CD1c-positive myeloid dendritic cell (primary cell): Measurements from ENCODE around the gene PGRMC1.
A peak's percentile ranks its signal among the peaks of the same experiment; 100 is the strongest.
"Not testable (repeated sequence)": the region's sequence is repeated elsewhere in the genome, so short reads cannot be mapped to it uniquely, and the experiment has no call there.

Source experiments
- DNase-seq: peaks from one replicate; pipeline ENCODE4 v3.0.0-alpha.2; 2016; ENCODE audit errors: extremely low spot score

Gene PGRMC1

DNA sequence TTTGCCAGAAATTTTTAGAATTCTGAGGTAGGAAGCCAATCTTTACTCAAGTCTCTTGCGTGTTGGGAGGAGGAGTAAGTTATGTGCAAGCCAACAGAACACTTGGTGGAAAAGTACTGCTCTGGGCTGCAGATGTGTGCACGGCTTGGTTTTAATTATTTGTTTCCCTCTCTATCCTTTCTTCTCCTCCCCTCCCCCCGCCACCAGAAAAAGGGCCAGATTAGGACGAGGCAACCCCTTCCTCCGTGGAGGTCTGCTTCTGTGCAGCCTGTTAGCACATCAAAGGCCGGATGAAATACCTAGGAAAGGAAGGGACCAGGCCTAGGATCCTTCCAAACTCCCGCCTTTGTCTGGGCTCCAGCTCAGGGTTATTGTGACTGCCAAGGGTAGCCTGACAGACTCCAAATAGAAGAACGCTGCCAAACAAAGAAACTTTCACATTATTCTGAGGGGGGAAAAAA, 1.0 kb upstream of the PGRMC1 start:
- no peak for DNase-seq

DNA sequence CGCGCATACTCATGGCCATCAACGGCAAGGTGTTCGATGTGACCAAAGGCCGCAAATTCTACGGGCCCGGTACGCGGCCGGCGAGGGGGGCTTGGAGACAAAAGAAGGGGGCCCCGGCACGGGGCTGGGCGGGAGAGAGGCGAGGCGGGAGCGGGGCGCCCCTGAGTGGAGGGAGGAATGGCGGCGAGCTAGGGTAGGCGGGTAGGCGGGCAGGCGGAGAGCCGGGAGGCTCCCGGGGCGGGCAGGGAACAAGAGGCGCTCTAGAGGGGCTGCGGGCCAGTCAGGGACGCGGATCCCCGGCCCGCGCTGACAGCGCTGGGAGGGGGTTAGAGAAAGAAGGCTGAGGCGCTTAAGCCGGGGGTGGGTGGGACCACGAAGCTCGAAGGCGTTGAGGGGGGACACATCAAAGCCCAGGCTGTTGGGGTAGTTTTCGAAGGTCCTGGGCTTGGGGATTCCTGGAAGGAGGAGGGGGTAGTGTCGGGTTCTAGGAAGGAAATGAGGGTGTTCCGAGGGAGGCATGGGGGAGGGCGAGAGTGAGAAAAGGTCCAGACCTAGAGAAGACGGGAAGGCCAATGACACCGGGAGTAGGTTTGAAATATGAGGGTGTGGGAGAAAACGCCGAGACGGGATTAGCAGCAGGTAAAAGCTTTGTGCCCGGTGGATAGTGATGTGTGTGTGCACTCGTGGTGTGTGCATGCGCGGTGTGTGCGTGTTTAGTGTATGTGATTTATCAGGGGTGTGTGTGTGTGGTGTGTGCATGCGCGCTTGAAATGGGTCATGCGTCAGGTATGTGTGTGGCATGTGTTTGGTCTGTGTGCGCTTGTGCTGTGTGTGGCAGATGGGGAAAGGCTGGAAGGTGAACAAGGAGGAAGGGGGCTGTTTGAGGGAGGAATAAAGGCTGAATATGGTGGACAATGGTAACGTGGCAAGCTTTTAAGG, 807 bp downstream of the PGRMC1 start:
- DNase-seq, result no peak

DNA sequence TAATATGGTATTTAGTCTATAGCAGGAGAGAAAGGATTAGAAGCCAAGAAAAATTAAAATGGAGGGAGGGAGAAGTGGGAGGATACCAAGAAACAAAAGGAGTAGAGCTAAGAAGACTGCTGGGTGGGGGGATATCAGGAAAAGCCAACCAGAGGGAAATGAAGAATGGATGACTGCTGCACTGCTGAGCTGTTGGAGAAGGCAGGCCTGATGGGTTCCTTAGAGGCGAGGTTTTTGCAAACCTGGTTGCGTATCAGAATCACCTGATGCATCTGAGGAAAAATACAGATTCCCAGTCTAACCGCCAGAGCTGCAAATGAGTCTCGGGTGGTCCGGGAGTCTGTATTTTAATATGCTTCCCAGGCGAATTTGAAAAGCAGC, 1.5 kb downstream of the PGRMC1 start:
- no peak for DNase-seq

DNA sequence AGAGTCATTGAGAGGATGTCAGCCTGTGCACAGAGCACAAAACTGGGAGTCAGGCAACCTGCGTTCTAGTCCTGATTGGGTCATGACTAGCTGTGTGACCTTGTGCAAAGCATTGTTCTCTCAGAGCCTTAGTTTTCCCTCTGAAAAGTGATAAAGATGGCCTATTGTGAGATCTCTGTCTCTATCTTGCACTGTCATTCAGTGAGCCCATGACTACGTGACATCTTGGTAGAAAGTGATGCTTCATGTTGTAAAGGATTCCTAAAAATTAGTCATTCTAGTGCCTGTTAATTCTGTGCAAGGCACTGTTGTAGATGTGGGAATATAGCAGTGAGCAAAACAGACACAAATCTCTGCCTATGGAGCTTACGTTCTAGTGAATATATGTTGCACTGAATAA, 2.5 kb downstream of the PGRMC1 start:
- no peak for DNase-seq

DNA sequence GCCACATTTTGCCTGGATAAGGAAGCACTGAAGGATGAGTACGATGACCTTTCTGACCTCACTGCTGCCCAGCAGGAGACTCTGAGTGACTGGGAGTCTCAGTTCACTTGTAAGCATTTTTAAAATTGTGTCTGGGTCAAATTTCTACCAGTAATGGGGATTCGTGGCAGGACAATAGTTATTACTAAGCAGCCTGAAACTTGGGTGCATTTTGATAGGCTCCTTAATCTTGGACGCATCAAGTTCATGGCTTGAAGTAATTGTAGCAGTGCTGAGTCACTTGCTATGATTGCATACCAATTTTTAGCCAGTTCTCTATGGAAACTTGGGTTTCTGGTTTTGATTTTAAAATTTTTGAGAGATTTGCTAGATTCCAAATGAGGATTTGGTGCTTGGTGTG, 4.3 kb downstream of the PGRMC1 start:
- DNase-seq, result no peak

DNA sequence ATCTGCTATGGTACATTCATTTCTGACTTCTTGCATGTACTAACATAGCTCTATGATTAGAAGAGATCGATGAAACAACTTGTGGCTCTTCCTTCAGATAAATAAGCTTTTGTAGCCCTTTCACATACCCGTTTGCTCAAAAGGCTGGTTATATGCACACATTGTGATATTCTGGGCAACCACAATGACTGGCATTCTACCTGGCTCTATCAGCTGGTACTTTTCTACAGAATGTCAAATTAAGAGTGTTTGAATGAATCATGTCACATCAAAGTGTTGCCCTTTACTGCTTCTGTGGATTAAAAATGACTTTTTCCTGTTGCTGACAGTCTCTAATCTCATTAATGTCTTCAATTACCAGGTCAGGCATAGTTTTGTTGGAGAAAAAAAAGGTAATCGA, 11.6 kb downstream of the PGRMC1 start:
- no peak for DNase-seq

DNA sequence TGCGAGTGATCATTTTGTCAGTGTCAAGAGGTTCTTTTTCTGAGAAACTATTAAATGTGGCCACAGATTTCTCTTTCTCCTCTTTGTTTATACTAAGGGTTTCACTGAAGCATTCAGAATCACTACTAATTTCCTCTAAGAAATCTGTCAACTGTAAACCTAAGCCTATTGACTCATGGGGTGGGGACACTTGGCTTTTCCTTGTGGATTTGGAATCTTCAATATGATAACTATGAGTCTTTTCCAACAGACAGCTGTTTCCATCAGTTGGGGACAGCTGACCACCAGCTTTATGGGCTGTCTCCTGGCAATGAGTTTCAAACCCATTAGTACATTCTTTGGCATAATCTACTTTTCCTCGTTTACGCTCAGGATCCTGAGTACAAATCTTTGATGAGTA, 13.8 kb downstream of the PGRMC1 start:
- no peak for DNase-seq

DNA sequence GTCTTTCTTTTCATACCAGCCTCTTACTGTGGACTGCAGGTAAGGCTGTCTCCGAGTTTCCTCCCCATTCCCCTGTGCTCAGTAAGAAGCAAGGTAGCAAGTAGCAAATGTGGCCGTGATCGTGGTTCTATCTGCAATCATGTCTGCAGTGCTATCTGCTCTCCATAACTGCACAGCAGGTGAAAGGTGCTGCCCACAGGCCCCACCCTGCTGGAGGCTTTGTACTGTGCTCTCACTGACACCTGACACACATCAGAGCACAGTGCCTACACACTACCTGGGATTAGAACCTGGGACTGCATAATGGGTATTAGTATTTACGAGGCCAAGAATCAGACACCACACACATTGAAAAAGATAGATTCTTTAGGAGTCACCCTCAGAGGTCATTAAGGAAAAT, 15.3 kb downstream of the PGRMC1 start:
- no peak for DNase-seq

DNA sequence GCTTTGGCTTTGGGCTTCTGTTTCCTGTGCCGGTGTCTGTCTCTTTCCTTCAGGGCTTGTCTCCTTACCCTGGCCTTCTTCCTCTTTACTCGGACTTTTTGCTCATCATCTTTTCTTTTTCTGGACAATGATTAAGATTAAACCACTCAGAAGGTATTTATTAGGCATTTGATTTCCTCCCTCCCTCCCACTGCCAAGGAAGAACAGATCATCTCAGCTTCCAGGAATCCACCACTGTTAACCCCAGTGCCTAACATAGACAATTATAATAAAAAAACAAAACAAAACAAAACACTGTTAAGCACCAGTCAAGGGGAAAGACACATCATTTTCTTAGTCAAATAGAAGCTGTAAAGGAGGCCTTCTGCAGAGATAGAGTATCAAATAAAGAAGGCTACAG, 16.6 kb downstream of the PGRMC1 start:
- DNase-seq, result no peak

DNA sequence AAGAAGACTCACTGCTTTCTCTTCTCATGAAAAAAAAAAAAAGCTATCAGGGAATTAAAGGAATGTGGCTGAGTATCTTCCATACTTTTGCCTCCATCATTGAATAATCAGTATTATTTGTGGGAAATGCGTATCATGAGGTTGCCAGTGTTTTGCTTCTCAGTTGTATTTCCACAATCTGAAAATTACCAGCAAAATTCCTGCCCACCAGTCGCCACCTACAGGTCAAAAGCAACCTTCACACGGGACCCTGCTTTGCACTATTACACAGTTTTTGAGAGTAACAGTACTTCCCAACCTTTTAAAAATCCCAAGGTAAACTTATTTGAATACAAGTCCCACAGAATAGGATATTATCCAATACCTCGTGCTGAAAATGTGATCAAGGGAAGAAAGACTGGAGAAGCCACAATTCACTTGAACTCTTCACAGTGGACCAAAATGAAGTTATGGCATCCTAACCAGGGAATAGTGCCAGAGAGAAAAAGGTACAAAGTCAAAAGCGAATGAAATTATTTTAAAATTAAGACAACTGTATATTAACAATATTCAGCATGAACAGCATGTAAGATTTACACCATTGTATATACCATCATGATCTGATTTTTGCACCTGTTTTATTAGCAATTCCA, 30.4 kb downstream of the PGRMC1 start:
- DNase-seq, result peak; percentile 25

DNA sequence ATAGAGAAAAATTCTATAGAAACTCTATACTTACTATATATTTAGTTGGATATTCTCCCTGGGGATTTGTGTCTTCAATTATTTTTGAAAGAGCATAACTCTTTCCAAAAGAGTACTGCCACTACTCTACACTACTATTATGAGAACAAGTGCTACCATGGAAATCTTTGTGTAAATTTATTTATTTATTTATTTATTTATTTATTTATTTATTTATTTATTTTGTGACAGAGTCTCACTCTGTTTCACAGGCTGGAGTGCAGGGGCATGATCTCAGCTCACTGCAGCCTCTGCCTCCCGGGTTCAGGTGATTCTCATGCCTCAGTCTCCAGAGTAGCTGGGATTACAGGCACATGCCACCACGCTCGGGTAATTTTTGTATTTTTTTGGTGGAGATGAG, 31.0 kb downstream of the PGRMC1 start:
- not testable (repeated sequence) for DNase-seq

DNA sequence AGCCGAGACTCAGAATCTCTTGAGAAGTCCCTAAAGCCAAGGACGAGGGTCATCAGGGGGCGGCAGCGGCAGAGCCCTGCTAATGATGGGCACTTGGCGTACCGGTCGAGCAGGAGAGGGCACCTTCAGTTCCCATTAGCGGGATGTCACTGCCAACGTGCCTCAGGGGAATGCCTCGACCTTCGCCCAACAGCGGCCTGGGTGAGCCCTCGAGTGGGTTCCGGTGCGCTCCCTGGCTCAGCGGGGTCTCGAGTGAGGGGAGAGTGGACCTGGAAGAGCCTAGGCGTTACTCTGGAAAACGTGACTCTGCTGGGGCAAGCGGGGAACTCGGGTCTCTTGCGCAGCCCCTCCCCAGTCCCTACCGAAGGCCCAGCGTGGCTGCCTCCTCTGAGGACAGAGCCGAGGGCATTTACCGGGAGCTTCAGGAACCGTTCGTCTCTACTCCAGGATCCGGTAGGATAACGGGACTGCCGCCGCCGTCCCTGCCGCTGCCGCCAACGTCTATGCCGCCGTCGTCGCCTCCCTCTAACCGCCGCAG, 36.9 kb downstream of the PGRMC1 start:
- no peak for DNase-seq

DNA sequence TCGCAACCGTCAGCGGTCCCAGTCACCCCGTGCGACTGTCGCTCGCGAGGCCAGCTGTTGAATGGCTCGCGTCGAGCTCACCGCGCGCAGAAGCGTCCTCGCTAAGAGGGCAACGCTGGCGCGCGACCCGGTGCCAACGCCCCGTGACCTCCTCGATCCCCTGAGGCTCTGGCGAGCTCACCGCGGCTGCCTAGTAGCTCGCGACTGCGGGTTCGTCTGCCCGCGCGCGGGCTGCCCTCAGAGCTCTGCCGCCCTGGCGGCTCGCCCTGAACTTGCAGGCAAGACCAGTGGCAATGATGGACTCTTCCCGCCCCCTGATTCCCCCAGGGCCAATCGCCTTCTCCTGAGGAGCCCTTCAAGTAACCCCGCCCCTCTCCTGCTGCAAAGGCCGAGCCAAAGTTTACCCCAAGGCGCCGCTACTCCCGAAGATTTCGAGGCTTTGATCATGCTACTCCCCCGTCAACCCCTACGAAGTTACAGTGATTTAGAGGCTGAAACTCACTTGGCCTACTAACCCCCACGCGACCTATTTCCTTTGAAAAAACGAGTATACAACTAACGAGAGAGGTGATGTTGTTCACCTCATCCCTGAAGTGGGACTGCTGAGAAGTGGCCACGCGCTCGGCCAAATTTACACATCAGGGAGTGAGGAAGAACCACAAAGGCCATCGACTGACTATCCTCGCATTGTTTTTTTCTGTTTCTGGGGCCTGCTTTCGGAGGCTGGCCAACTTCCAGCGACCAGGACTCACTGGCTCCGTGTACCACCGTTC, 37.5 kb downstream of the PGRMC1 start:
- peak; percentile 41 for DNase-seq

DNA sequence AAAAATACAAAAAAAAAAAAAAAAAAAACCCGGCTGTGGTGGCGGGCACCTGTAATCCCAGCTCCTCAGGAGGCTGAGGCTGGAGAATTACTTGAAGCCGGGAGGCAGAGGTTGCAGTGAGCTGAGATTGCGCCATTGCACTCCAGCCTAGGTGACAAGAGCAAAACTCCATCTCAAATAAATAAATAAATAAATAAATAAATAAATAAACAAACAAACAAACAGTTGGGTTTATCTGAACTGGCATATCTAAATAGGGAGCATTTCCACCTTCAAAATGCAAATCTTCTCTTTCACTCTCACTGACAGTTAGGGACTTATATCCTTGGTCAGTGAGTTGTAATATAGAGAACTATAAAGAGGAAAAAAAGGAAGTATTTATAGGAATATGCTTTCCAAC, 46.3 kb downstream of the PGRMC1 start:
- not testable (repeated sequence) for DNase-seq

DNA sequence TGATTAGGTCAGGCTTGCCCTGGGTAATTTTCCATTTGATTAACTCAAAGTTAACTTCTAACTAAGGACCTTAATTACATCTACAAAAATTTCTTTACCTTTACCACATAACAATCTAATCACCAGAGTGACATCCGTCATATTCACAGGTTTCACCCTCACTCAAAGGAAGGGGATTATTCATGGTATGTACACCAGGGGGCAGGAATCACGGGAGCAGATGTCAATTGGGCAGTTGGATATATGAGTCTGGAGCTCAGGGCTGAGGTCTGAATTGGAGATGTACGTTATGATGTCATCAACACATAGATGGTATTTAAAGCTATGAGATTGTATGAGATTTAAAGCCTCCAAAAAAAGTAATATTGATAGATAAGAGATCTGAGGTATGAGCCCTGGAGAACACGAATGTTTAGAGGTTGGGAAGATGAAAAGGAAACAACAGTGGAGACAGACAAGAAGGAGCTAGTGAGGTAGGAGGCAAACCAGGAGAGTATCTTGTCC, 52.9 kb downstream of the PGRMC1 start:
- DNase-seq, result no peak

DNA sequence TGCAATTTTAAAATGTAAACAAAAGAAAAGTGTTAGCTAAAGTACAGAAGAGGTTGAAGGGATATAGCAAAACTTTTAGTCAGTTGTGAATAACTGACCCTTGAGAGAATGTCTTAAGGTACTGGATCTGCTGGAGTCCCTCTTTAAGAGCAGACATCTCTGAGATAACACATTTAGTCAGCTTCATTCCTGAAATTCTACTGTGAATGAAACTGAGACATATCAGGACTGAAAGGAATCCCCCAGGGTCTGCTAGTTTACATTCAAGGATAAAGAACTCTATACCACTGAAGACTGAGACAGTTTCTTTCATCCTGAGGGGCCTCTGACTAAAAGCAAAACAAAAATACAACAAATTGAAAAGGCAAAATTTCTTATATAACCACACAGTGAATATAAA, 54.4 kb downstream of the PGRMC1 start:
- DNase-seq, result no peak

DNA sequence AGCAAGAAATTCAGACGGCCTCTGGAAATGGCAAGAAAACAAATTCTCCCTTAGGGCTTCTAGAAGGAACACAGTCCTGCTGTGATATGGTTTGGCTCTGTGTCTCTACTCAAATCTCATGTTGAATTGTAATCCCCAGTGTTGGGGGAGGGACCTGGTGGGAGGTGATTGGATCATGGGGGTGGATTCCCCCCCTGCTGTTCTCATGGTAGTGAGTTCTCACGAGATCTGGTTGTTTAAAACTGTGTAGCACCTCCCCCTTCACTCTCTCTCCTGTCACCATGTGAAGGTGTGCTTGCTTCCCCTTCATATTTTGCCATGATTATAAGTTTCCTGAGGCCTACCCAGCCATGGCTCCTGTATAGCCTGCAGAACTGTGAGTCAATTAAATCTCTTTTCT, 55.2 kb downstream of the PGRMC1 start:
- not testable (repeated sequence) for DNase-seq

DNA sequence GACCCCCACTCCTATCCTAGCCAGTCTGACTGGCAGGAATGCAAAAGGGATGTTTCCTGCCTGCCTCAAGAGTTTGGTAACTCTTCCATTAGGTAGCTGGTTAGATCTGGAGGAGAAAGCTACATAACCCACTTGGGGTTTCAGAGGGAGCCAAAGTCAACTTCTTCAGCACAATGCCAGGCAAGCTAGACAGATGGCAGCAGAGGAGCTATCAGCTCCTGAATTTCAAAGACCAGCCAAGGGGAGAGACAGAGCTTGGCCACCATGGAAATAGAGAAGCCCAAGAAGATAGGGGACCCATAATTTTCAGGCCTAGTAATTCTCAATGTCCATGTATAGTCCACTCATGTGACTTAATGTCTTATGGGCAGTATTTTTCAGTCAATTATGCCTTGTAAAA, 56.4 kb downstream of the PGRMC1 start:
- no peak for DNase-seq
